Inflammatory macrophage treated with lipopolysaccharide for 4 hours (primary cell): ENCODE data around the gene AUTS2.

Experiments
- DNase-seq: peaks from one replicate; pipeline ENCODE4 v3.0.0-alpha.2; 2020

AUTS2 gene

DNA sequence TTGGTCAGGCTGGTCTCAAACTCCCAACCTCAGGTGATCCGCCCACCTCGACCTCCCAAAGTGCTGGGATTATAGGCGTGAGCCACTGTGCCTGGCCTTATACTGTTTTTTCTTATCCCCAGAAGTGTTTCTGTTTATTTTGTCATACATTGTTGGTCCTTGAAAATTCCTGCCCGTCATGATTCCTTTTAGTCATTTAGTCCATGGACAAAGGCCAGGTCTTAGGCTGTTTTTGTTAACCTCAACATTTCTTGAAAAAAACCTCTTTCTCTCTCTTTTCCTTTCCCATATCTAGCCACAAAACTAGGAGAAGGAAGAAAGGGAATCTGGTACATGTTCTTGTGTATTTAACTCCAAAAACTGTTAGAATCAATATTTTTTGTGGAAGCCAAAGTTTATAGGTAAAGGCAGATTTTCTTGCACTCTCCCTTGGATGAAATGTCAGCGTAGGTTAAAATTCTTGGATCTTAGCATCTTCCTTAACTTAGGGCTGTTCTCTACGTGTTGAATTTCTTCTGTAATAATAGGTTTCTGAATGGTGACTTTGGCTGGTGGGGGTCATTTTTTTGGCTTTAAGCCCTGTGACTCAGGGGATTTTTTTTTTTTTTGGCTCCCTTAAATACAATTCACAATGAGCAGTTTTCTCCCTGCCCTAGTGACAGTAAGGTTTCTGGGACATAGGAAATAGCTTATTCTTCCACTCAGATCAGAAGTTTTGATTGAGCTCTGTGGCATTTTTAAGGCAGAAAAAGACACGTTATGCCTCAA is 500.8 kb downstream of the AUTS2 start:
- DNase-seq = no peak

DNA sequence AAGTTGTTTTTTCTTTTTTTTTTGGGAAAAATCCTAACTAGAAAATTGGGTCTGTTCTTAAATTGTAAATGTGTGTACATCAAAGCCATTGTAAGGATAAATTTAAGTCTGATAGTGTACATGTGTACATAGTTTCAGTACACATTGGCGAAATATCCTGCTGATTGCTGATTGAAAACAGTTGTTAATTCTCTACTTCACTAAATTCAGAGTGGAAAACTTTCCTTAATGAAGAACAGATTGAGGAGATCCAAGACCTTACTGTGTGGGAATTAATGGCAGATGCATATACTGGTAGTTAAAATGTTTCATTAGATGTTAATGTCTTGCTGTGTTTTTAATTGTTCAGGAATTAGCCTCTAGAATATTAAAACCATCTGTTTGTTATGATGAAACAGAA is 506.0 kb downstream of the AUTS2 start:
- no peak for DNase-seq

DNA sequence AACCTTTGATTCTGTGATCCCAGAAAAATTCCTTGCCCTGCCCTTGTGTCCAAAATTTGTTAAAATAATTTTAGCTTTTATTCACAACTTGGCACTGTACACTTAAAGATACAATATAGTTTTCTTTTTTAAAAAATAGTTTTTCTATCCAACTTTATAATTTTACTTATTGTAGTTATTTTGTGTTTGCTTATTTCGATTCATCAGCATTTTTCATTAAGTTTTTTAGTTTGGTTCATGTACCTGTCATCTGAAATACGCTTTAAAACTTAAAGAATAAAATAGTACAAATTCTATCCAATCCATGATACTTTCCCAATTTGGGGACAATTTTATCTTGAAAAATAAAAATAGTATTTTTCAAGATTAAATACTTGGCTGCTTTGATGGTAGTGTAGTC is 514.8 kb downstream of the AUTS2 start:
- DNase-seq = no peak

DNA sequence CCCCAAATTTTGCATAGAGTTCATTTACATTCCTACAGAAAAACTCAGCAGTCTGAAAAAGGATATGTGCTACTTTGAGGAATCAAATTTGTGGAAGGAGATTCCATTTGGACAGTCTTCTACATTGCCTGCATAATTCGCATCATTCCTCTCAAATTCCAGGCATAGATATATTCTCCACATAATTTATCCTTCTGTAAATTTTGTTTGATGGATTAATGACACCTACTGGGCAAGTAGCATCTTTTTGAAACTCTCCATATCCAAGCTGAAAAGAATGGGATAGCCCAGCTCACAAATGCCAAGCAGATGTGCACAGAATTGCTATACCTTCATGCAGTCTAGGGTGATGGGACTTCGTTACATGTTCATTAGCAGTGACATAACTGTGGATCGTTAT is 515.3 kb downstream of the AUTS2 start:
- no peak for DNase-seq

DNA sequence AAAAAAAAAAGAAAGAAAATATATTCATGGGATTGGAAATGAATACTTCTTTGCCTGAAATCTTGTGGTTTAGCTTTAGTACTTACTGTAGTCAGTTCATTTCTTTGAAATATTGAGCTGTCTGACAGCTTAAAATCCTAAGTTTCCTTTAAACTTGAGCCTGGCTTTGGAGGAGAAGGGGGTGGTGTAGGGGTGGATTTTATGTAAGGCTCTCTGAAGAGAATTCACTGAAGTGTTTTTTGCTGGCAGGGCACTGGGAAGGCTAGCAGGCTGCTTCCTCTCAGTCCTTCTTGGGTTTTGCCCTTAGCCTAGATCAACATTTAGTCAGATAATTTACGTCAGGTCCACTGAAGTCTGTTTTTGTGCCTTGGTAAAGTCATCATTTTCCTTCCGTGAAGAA is 516.5 kb downstream of the AUTS2 start:
- DNase-seq = no peak

DNA sequence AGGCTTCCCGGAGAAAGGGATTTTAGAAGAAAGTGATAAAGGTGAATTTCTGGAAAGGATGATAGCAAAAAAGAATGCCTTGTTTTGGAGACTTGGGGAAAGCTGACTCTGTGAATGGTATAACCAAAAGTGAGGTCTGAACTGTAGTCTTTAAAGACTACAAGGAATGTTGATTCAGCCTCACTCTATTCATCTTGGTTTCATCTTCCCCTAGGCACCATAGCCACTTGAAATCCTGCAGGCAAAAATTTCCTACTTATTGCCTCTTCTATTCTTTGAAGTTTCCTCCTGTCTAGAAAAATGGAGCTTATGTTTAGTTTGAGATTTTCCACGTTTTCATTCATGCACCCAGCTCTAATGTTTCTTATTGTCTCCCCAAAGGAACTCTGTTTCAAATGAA is 518.0 kb downstream of the AUTS2 start:
- DNase-seq = no peak

DNA sequence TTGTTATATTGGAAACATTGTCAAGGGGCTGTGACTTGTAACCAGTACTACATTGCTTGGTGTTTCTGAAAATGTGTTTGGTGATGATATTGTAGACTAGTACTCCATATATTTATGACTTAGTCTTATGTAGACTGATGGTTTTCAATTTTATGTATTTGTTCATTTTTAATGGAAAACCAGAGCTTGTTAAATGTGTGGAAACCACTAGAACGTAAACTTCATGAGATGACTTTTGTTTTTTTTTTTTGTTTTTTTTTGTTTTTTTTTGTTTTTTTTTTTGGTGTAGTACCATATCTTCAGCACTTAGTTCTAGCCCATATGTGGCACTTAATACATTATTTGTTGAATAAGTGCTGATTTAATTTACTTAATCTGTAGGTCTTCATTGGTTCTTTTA is 518.6 kb downstream of the AUTS2 start:
- no peak for DNase-seq

DNA sequence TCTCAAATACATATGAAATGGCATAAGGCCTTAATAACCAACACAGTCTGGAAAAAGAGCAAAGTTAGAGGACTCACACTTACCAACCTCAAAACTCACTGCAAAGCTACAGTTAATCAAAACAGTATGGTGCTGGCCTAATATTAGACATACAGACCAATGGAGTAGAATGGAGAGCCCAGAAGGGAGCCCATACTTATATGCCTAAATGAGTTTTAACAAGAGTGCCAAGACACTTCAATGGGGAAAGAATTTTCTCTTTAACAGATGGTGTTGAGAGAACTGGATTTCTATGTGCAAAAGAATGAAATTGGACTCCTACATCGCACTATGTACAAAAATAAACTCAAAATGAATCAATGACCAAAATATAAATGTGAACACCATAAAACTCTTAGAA is 522.6 kb downstream of the AUTS2 start:
- DNase-seq = no peak

DNA sequence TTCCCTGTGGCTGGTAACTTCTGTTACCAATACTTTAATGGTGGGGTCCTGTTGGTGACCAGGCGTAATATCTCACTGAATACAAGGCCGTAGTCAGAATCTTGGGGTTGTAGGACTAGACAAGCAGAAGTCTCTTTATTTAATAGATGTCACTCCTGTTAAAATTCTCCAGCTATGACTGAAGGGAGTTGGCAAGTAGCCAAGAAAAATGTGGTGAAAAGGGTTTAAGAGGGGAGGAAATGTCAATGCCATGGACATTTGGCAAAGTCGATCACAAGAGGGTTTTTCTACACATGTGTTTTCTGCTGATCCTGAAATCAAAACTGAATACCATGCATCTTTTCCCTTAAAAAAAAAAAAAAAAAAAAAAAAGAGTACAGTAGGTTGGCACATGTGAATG is 533.5 kb downstream of the AUTS2 start:
- DNase-seq = no peak

DNA sequence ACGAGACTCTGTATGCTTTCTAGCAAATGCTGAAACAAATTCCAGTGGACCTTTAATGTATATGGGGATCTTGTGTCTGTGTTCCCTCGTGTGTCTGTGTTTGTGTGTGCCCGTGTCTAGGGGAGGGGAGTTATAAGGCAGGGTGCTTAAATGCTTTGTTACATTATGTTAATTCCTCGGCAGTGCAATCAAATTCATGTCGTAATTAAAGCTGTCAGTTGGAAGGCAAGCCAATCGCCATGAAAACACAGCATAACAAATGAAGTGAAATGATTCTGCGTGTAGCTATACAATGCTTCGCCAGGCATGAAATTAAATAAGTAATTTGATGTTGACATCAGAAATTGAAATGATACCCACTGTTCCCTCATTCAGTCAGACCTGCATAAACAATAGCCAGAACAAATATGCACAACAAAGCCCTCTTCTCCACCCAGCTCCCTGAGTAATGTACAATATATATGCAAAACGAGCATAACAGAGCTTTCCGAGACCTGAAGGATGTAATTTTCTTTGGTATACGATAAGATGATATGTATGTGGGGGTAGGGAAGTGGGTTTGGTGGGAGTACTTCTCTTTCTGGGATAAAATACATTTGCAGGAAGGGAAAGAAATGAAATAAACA is 534.1 kb downstream of the AUTS2 start:
- DNase-seq = no peak

DNA sequence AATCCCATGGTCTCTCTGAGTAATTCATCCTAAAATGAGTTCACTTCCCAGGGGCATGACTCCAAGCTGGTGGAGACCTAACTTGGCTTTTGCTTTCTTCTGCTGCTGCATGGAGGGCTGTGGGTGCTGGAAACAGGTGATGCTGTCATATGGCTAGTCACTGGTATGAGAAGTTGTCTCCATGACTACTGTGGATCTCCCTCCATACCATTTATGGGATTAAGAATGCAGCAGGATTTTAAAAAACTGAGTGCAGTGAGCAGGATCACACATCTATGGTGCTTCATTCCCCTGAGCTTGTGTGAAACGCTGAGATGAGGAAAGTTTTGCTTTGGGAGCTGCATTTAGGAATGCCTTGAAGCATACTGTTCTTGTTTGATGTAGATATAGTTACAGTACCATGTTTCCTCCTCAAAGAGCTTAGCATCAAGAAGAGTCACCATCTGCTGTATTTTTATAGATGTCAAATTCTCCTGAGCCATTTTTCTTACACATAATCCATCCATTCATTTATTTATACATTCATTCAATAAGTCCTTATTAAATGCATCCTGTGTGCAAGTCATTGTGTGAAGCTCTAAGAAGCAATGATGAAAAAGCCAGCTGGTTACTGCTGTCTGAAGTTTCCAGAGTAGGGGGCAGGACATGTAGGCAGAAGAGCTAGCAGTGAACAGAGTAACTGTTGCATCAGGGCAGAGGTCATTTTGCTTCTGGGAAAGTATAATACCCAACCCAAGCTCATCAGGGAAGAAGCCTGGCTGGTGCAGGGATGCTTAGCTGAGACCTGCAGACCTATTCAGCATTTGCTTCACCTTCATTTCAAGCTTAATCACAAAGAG is 534.8 kb downstream of the AUTS2 start:
- no peak for DNase-seq

DNA sequence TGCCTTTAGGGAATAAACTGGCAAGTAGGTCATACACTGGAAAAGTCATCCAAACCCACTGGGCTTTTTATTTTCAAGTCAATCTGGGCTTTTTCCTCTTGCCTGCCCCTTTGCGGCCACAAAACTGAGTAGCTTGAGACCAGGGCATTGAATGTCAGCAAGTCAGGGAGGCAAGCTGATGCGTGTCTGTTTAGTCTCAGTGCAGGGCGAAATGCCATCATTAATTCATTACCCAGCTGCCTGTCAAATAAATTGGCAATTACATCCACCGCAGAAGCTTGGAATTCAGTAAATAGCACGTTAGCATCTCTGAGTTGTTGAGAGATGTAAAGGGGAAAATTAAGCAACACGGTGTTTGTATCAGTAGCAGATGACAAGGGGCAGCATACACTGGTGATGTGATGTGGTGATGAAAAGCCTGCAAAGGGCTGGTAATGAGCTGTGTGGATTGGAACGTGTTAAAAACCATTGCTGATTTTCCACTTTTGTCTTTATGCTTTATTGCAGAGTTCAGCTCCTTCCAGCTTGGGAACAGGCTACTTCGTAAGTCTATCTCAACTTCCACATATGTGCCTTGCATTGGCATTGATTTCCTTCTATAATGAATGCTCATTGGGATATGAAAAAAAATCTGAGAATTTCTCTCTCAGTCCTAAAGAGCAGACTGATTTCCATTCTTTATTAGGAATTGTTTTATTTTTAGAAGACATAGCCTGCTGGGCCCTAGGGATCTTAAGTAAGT is 535.9 kb downstream of the AUTS2 start:
- DNase-seq = no peak

DNA sequence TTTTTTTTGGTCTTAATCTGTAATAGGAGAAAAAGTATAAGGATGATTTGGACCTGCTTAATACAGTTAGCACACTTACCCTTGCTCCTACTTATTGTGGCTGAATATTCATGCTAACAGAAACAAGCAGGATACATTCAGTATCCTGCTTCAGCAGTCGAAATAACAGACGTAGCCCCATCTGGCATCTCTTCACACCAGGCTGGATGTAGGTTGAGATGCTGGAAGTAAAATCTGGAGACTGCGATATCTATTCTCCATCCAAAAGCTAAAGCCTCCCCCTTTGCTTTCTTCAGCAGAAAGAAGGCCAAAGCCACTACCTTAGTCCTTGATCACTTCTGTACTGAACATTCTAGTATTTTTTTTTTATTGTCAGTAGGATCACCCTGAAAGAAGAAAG is 537.4 kb downstream of the AUTS2 start:
- DNase-seq = no peak

DNA sequence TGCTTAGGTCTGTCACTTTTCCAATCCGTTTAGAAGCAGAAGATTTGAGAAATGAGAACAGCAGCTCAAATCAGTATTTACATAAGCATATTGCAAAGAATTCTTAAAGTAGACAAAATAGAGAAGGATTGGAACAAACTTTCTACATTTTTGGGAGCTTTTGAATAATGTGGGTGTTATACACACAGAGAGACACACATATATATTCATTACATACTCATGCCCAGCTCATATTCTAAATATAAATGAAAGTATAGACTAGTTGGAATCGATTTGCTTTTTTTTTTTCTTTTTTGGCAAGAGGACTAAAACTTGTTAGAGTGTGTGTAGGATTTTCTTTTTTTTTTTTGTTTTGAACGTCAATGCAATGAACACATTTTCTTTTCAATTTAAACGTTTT is 538.9 kb downstream of the AUTS2 start:
- DNase-seq = no peak

DNA sequence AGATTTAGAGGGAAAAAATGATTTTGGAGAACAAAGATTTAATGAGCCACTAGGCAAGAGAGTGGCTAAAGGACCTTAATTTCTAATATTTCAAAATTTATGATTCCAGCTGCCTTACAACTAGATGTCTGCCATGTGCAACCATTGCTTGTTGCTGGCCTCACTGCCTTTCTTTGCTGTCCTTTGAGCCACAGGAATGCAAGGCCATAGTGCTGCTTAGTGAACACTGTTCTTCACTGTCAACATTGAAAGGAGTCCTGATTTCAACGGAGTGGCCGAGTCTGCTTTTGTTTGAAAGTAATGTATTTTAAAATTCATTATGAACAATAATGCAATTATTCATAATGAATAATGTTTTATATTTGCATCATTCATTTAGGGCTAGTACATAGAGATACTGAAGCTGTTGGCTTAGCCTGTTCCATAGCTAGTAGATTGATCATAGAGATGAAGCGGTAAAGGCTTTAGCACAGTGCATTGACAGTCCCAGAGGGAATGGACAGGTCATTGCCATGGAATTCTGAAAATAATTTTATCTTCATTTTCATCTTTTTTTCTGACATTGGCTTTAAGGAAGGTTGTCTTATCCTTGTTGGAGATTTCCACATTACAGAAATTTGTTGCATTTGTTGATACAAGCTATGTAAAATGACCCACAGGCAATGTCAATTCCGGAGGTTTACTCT is 544.1 kb downstream of the AUTS2 start:
- DNase-seq = no peak

DNA sequence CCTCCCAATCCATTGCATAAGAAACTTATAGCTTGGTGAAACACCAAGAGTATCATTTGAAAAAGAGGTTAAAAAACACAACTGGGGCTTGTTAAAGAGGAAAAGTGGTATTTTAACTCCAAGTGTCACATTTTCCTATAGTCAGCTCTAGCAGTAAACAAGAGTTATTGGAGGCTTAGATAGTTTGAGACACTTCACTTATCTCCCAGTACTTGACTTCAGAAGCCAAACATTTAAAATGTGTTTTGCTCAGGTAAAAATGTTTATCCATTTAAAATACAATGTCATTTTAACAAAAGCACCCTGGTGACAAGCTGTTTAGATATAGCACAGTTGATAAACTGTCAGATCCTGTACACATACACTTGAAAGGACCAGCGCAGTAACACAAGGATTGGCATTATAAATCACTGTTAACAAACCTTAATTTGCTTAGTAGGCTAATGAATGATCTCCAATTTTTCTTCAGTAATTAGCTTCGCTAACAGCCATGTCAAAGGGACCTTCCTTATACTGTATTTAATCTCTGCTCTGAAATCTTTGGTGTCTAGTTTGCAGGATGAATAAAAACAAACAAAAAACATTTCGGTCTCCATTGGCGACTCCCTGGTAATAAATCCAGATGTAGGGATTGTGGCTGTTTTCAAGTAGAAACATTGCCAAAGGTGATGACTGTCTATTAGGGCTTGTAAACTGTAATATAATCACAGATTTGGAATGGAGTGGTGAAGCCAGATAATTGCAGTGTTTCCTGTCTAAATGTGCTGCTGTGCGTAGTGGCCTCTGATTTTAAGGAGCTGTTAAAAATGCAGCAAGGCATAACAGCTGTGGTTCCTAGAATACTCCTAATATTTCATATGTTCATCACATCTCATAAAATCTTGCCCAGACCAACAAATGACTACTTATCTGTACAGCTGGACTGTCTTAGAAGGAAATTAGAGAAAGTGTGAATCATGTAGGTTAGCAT is 545.1 kb downstream of the AUTS2 start:
- no peak for DNase-seq

DNA sequence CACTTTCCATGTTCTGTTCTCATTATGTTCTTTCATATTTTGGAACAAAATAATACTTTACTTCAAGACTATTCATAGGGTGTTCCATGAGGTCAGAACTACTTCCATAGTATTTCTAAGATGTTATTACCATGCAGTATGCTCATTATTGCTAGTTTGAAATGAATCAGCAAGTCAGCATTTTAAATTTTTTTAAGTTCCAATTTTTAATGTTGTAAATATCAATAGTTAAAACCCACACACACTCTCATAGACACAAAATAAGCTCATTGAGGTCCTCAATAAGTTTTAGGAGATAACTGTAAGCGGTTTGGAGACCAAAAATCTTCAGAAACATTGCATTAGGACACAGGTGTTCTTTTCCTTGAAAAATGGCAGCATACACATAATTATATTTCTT is 550.7 kb downstream of the AUTS2 start:
- DNase-seq = no peak

DNA sequence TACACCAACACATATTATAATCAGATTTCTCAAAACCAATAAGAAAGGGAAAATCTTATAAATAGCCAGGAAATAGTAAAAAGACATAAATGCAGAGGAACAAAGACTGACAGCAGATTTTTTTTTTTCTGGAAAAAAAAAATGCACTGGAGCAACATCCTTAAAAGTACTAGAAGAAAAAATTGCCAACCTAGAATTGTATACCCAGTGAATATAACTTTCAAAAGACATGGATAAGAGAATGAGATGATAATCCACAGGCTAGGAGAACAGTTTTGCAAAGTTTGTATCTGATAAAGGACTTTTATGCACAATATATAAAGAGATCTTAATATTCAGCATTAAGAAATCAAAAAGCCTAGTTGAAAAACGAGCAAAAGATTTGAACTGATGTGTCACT is 554.0 kb downstream of the AUTS2 start:
- no peak for DNase-seq

DNA sequence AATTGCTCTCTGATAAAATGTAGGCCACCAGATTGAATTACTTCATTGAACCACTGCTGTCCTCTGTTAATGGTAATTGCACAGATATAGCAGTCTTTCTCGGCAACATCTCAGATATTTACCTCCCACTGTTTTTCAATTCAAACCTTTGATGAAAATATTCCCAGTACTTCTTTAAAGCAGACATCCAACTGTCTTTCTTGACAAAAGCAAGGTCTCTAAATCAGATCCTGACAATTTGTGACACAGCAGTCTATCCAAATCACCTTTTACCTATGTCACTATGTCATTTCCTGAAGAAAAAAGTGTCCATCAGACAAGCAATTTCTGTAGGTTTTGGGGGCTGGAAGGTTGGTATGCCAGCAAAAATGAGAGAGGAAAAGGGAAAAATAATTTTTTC is 555.7 kb downstream of the AUTS2 start:
- DNase-seq = no peak

DNA sequence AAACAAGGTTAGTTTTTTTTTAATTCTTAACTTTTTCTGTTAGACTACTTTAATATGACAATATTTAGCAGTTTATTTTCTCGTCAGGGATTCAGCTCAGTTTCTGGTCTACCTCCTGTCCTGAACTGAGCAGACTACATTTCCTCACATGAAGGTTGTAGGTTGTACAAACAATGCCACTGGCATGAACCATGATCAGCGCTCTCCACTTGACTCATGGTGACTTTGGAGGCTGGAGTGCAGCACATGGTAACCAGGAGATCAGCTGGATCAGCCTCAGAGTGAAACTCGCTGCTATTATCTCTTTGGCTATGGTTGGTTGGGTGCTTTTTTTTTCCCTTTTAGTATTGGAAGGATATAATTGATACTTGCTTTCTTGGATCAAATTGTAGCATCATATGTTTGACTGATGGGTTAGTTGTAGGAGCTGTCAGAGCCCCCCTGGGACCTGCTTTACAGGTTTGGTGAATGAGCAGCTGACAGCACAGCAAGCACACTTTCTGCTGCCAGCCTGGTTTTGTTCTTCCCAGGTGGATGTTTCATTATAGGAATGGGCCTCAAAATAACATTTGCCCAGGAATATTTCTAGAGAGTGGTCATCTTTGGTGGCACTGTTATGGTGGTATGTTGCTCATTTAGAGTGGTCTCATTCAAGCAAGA is 556.4 kb downstream of the AUTS2 start:
- DNase-seq = no peak

DNA sequence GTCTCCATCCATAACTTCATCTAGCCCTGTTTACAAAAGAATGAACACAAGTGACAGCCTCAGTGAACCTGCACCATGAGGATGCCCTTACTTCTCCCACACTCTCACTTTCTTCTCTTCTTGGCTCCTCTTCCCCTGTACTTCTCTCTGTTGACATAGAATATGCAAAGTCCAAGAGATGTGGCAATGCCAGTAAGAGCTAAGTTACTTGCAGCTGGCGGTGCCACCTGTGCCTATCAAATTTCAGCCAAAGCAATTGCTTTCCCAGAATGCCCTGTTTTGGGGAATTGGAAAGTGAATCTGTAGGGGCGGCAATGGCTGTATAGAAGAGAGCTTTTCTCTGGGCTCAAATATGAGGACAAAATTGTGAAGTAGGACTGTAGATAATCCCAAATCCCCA is 557.8 kb downstream of the AUTS2 start:
- no peak for DNase-seq
